NT2/D1 (cell line): Measurements from ENCODE around the gene PISD.

Experiments used
- SUZ12 ChIP-seq: IDR thresholded peaks from 2 replicates; pipeline ENCODE4 v1.6.1; 2011; ENCODE audit not compliant: insufficient read length, insufficient read depth; ENCODE audit errors: extremely low read depth
- YY1 ChIP-seq: IDR thresholded peaks from 2 replicates; pipeline ENCODE4 v1.6.1; 2011; ENCODE audit not compliant: insufficient read length, insufficient read depth
- ZNF274 ChIP-seq: IDR thresholded peaks from 2 replicates; pipeline ENCODE4 v1.6.1; 2011; ENCODE audit warnings: mild to moderate bottlenecking, low read depth, low read length

GRCh38 chr22:31595271-31595670 is 66.7 kb downstream of the PISD start:
- TF ChIP-seq YY1 (no peak), ZNF274 (no peak), SUZ12 (no peak)
